NCI-H1048 (cell line): ENCODE results near the gene HMX2.

Experiments
- DNase-seq: peaks from one replicate; lab custom pipeline; 2025; lab: John Stamatoyannopoulos, UW

Gene HMX2, protein sequence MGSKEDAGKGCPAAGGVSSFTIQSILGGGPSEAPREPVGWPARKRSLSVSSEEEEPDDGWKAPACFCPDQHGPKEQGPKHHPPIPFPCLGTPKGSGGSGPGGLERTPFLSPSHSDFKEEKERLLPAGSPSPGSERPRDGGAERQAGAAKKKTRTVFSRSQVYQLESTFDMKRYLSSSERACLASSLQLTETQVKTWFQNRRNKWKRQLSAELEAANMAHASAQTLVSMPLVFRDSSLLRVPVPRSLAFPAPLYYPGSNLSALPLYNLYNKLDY

DNA sequence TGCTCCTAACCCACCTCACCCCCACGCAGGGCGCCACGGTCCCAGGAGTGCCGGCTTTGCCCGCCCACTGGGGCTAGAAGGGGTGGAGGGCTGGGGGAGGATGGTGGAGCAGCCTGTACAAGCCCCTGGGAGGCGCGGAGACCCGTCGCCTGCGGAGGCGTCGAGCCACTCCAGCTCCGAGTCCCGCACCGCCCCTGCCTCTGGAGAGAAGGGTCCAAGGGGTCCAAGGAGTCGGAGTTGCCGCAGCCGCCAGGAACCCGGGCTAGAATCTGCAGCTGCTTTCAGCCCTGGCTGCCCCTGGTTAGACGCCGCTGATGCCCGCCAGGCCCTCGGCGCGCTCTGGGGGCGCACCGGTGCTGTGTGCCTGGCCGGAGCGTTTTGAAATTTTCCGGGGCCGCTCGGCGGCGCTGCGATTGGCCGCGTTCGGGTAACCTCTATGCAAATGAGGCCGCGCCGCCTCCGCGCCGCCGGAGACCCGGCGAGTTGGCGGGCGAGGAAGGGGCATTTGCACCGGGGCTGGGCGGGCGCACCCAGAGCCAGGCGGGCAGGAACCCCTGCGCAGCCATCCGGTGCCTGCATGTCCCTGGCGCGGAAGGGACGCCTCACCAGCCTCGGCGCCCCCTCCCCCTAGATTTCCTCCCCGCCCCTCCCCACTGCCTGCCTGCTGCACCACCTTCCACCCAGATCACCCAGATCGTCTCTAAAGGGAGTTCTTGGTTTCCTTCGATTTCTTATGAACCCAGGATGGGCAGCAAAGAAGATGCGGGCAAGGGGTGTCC lies at the start of gene HMX2:
TSS of gene HMX2 (plus strand) at position 502 of the 779 bp plus-strand sequence. CDS start at position 745, 243 bp downstream.
- no peak for DNase-seq

DNA sequence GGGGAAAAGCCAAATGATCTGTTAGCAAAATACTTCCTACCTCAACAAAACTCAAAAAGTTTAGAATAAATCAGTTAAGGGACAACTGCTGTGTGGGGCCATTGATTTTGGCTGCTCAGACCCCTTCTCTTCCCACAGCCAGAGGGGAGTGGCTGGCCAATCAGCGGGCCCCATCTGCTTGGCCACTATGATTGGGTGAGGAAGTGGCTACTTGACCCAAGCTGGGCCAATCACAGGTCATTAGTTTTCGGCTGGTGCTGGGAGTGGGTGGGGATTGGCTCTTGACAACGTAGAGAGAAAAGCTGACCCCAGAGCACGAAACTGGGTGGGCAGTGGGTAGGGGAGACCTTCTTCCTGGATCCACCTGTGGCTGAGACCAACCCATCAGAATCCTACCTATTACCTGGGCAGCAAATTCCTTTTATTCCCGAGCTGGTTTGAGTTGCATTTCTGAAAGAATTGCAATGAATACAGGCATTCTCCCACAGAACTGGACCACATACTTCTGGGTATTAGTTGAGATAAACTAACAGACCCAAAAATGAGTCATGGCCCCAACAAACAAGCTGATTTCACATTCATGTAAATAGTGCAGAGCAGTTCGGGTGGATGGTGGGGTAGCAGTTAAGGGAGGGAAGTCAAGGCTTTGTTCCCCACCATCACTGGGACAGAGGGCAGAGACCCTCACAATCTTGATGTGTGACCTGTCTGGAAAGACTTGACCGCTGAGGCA lies 47.7 kb upstream of the HMX2 start:
- DNase-seq = no peak

DNA sequence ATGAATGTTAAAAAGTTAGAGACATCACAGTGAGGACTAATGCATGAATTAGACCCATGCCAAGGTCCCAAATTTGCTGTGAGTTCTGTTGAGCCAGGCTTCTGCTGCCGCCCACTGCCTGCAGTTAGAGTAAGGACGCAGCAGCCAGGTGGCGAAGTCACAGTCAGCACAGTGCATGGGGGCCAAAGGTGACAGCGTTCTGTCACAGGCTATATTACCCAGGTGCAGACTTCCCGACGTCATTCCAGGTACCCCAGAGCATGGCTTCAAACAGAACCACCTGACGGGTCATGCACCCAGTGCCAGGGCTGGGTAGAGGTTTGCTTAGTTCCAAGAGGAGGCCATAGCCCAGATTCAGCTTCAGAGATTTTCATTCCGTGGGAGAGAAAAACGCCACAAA lies 46.1 kb upstream of the HMX2 start:
- no peak for DNase-seq

DNA sequence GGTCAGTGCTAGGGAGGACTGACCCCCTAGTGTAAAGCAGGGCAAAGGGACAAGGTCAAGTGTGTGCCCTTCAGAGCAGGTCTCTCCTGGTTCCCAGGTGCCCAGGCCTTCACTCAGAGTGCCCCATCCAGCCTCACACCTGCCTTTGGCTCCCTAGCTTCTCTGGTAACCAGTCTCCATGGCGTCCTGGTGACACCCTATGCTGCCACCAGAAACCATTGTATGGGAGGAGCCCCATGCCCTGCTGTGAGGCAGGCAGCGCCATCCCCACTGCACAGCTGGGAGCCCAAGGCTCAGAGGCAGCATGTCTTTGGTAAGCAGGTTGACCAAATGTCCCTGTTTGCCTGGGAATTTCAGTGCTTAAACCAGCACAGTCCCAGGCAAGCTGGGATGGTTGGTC lies 45.3 kb upstream of the HMX2 start:
- DNase-seq = no peak

DNA sequence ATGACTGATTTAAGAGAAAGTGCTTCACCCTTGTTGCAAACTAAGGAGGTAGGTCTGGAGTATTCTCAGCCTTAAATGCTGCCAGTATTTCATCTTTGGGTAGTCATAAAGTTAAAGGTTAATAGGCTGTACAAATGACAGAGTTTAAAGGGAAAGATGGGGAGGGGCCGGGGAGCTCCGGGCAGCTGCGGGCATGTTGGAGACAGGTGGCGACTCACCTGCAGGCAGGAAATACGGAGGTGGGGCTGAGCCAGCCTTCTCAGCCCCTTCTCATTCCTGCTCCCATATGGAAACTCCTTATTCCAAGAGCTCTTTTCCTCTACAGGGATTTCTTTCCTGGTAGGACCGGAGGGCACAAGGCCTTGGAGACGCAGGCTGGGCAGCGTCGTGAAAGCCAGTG lies 44.0 kb upstream of the HMX2 start:
- DNase-seq = no peak

DNA sequence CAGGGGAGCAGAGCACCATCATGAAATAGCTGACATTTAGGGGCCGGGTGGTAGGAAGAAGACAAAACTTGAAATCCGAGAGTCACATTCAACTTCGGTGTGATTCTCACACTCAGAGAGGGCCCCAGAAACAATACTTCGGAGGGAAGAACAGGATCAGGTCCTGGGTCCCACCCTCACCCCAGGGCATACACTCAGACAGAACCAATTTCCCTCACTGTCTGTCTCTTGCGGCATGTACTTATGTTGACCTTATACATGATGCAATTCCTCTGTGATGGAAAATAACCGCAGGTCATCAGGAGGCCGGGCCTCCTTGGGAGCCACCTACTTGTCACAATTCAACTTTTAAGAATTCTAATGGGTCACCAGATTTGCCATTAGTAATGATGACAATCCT lies 38.5 kb upstream of the HMX2 start:
- DNase-seq = no peak

DNA sequence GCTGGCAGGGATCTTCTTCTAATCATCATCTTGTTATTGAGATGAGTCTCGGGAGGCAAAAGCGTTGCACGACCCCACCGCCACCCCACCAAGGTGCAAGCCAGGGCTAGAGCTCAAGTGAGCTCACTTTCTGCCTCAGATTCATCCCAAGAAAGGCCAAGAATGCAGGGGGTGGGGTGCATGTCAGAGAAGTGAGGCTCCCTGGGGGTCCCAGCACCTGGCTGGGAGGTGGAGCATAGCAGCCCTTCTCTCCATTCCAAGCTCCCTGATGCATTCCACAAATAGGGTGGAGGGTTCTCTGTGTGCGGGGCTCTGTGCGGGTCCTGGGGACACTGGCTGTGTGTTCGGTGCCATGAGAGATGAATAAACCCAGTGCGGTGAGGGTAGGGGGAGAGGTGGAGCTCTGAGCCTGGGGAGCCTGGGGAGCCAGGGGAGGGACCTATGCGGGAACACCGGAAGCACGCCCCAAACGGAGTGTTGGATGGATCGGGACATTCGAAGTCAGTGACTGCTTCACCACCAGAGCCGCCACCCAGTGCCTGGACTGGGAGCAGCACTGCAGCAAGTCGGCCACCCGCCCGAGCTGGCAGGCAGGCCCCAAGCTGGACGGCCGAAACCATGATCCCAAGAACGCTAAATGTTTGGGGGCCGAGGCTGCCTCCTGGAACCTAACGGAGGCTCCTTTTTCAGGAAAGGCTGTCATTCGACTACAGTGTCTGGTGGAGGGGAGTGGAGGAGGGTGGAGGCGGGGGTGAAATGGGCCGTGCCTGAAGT lies 30.1 kb upstream of the HMX2 start:
- DNase-seq = no peak

DNA sequence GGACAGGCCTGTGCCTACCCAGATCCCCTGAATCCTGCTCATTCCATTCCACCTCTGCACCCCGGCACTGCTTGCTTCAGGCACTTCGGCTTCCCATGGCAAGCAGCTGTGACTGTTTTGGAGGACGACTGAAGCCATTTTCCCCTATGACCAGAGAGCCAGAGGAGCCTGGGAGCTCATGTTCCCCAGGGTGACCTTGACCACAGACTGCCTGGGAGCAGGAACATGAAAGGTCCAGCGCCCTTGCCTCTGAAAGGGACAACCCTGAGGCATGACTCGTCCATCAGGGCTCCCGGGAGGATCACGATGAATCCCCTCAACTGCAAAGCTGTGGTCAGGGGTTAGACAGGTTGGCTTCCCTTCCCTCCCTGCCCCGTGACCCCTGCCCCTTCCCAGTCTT lies 28.9 kb upstream of the HMX2 start:
- DNase-seq = no peak

DNA sequence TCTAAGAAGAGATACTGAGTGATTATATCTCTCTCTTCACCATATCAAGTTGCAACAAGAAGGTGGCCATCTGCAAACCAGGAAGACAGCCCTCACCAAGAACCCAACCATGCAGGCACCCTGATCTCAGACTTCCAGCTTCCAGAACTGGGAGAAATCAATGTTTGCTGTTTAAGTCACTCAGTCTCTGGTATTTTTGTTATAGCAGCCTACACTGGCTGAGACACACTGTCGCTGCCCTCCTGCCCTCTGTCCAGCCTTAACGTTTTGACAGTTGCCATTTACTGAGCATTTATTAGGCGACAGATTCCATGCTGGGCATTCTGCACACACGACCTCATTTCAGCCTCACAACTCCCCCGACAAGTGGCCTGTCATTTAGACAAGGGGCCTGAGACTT lies 21.7 kb upstream of the HMX2 start:
- DNase-seq = no peak

DNA sequence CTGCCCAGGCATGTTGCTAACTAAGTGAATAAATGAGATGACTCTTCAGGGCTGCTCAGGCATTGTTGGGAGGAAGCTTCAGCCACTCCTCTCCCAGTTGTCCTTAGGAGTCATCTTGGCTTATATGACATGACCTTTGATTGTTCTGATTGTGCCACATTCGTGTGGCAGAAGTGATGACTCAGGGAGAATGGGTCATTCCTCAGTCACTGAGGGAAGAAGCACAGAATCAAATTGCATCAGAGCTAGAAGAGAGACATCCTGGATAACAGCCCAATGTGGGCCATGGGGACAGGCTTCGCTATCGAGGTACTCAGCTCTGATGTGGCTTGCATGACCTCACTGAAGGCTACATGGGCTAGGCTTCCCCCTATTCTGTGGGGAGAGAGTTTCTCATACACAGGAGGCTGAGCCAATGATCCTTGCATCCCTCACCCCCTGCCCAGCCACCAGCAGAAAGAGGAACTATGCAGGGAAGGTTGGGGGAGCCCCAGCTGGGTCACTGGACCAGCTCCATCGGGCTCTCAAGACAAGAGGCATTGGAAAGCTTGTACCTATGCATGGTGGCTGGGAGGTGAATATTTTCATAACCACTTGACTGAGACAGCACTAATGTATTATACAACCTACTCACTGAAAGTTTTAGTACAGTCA lies 18.2 kb upstream of the HMX2 start:
- no peak for DNase-seq

DNA sequence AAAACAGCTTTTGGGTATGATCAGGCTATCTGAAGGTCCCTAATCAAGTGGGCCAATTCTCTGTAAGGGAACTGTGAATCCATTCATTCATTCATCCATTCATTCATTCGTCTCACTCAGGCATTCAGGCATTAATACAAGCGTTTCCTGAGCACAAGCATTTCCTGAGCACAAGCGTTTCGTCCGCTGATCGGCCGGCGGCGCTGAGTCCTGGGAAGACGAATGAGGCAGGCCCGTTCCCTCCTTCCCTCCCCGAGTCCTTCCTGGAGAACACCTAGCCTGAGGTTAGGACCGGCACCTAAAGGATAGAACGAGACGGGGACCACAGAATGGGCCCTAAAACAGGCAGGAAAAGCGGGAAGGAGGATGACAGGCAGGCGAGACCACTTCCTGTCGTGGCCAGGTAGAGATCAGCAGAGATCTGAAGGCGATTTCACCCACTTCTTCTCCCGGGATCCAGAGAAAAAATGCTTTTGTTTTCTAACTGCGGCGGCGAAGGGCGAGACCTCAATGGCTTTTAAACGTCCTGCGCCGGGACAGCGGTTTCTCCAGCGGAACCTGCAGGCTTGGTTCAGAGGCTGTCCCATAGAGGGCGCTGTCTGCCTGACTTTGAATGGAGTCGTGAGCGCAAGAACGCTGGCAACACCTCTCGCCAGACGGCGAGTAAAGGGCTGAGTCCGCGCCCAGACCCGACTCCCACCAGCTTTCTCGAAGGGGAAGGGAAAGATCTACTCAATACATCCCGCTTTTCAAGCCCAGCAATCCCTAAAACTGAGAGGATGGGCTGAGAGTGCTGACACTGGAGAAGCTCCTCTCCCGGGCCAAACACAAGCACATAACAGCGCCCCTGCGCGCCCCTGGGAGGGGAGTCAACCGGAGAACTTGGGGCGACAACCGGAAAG lies 15.1 kb upstream of the HMX2 start:
- DNase-seq = peak; percentile 48

DNA sequence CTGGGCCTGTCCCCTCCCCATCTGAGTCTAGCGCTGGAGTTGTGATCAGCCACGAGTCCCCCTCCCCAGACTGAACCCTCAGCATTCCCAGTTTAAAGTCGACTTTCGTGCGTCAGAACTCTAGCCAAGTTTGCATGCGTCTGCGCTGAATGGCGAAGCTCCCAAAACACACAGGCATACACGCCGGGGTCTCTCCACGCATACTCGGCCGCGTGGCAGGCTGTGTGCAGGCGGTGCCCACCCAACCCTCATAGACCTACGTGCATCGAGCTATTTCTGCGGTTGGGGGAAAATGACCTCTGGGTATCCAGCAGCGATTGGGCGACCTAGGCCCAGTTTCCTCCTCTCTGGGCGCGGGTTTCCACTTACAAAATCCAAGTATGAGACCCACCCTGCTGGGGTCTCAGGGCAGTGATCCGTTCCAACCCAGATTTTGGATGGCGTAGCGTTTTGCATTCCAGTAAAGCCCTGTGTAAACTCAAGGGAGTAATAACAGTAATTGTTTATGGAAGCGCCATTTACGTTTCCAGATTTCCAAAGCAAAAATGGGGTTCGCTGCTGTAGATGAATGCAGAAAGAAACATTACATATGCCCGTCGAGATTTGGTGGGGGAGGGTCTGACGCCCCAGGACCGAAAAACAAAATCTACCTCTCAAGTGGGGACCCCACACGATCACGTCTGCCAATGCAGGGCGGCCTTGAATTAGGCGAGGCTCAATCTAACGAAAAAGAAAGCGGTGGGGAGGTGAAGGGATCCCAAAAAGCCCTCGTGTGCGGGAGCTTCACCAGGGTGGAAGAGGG lies 14.2 kb upstream of the HMX2 start:
- no peak for DNase-seq

DNA sequence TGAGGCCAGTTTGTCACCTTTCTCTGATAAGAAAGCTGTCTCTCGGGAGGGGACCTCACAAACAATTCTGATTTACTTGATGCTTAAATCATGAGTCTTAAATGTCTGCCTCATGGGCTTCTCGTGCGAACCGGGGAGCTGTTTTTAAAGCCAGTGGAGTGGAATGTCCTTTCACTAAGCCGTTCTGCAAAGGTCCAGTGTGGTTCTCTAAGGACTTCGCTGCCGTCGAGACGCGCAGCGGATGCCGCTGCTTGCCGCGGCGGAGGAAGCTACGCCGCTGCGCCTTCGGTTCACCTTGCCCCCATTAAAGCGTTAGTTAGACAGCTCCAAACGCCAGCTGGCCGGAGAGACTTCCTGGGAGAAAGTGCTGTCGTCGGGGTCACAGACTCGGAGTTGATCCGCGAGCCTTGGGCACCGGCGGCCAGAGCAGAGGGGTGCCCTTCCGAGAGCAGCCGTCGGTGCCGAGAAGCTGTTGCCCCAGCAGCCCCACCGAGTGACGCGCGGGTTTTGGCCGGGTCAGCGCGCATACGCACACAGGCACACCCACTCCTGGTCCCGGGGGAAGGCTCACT lies 13.5 kb upstream of the HMX2 start:
- no peak for DNase-seq

DNA sequence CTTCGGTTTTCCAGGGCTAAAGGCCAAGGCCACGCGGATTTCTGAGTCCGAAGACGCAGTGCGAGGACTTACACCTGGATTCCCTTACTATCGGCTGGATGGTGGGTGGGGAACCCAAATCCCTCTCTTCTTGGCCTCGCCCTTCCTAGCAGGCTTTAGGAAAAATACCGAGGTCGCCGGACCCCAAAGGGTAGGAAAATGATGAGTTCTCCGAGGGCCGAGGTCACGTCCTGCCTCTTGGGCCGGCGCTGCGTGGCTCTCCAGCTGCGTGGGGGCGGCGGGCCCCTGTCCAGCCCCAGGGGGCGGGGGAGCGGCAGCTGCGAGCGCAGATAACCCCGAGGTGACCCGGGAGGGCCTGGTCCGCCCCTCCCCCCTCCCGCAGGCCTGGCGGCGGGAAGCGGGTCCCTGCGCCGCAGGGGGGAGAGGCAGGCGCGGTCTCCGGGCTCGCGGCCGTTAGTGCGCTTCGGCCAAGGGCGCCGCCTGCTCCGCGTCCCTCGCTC lies 13.0 kb upstream of the HMX2 start:
- no peak for DNase-seq

DNA sequence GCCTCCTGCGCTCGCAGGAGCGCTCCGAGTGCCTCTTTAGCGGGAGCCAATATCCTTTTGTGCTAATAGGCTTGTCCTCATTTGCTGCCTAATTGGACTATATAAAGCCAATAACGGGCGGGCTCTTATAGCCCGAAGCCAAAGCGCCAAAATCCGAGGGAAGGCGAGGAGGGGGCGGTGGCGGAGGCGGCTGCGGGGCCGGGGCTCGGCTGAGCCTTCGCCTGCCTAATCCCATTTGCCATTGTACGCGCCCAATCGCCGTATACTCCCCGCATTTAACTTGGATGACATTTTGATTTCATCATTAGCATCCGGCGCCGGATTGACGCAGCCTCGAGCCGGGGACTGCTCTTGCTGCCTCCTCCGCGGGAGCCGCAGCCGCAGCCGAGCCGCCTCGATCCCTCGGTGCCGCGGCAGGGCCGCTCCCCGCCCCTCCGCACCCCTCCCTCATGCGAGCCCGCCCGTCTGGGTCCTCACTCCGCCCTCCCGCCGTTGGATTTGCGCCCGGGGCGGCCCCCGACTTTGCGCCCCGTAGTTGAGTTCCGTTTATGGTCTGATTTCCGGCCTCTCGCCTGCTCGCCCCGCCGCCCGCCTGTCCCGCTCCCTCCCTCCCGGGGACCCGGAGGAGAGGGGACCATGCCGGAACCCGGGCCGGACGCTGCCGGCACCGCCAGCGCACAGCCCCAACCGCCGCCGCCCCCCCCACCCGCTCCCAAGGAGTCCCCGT lies 12.4 kb upstream of the HMX2 start, which contains the start of gene HMX3:
TSS of gene HMX3 (plus strand) at position 556 of the 727 bp plus-strand sequence. CDS start at position 637, 81 bp downstream.
- peak; percentile 77 for DNase-seq

DNA sequence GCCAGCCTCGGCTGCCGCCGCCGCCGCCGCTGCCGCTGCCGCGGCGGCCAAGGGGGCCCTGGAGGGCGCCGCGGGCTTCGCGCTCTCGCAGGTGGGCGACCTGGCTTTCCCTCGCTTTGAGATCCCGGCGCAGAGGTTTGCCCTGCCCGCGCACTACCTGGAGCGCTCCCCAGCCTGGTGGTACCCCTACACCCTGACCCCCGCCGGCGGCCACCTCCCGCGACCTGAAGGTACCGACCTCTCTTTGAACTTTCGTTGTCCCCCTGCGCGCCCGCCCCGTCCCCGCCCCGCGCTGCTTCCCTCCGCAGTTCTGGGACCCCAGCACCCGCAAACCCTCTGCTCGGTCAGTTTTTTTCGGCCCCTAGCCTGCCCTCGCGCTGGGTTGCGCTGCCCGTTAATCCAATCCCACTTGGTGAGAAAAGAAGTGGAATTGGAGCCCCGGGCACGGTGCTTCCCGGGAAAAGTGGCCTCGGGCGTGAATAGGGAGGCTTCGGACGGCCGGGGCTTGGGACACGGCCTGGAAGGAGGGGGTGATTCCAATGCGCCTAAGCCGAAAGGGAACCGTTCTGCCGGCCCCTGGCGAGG lies 11.6 kb upstream of the HMX2 start:
- no peak for DNase-seq

DNA sequence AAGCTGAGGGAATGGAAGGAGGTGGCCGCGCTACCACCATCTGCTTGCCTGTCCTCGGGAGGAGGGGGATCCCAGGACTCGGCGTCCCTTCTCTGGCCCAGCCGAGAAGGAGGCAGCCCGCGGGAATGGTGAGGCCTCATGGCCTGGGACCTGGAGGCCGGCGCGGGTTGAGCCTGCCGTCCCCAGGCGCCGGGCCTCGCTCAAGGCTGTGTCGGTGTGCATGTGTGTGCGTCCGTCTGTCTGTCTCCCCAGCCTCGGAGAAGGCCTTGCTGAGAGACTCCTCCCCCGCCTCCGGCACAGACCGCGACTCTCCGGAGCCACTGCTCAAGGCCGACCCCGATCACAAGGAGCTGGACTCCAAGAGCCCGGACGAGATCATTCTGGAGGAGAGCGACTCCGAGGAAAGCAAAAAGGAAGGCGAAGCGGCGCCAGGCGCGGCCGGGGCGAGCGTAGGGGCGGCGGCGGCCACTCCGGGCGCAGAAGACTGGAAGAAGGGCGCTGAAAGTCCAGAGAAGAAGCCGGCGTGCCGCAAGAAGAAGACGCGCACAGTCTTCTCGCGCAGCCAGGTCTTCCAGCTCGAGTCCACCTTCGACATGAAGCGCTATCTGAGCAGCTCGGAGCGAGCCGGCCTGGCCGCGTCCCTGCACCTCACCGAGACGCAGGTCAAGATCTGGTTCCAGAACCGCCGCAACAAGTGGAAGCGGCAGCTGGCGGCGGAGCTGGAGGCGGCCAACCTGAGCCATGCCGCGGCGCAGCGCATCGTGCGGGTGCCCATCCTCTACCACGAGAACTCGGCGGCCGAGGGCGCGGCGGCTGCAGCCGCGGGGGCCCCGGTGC lies 10.9 kb upstream of the HMX2 start:
- no peak for DNase-seq
